Activated T-helper 1 cell treated with Interleukin-2 at 50 U/mL for 16 hours (primary cell): ENCODE measurements around the gene MTAP.

ENCODE experiments used
- DNase-seq: peaks from one replicate; pipeline ENCODE4 v3.0.0-alpha.2; 2020; ENCODE audit warnings: low read depth

Gene MTAP

DNA sequence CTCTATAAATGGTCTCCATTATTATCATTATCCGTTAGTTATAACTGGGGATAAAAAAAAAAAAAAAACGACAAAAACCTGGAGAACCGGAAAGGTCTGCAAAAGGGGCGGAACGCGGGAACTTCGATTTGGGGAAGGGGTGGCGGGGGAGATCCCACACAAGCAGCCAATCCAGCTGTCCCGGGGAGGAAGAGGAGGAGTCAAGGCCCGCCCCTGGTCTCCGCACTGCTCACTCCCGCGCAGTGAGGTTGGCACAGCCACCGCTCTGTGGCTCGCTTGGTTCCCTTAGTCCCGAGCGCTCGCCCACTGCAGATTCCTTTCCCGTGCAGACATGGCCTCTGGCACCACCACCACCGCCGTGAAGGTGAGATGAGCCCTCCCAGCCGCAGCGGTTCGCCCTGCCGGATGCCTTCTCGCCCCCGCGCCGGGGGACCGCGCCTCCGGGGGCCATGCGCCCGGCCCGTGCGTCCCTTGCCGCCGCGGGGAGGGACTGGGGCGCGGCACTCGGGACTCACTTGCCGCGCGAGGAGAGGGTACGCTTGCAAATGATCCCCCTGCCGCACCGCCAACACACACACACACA lies at the start of gene MTAP:
Gene MTAP, plus strand, starts transcription at position 219 of the 583 bp plus-strand sequence. Its CDS starts 113 bp downstream, at position 332.
- DNase-seq, result peak; percentile 49

DNA sequence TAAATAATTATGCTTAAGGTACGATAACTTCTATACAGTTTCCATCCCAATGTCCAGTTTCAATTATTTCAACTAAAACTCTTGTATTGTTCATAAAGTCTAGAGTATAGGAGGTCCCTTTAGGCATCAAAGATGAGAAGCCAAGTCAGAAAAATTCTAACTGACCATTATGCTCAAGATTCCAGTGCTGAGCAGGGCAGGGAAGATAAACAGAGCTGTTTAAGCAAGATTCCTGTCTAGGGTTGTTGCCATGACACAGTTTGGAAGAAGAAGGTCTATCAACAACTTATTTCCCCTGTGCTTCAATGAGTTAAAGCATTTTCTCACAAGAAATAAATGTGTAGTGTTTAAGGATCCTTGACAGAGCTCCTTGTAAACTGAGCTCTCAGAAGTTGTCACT lies 48.9 kb upstream of the MTAP start:
- DNase-seq, result no peak

DNA sequence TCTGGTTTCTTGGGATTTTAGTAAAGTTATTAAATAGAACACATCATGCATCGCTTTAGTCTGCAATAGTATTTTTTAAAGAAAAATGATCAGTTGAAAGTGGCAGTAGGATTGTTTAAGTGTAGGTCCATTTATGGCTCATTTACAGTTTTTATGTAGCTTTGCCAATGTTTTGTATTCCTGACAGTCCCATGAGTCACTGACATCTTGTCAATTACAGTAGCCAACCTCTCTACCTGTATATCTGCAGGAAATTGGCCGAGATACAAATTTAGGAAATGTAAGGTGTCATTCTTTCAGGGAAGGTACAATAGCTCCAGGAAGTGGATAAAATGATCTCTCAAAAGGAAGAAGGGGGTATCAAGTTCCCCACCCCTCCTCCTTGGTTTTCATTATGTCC lies 47.7 kb upstream of the MTAP start:
- DNase-seq, result no peak

DNA sequence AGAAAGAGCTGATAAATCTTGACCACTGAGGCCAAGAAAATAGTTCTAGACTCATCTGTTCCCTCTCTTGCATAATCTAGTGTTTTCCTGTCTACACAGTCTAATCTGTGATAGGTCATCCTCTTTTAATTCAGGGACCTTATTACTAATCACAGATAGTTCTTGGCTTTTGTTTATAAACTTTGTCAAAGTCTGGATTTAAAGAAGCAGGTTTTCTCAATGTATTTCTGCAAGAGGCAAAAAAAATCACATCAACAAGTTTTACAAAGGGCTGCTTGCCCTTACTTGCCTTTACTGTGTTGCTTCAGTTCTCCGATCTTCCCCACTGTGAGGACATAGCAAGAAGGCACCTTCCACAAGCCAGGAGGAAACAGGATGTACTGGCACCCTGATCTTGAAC lies 43.9 kb upstream of the MTAP start:
- DNase-seq, result no peak

DNA sequence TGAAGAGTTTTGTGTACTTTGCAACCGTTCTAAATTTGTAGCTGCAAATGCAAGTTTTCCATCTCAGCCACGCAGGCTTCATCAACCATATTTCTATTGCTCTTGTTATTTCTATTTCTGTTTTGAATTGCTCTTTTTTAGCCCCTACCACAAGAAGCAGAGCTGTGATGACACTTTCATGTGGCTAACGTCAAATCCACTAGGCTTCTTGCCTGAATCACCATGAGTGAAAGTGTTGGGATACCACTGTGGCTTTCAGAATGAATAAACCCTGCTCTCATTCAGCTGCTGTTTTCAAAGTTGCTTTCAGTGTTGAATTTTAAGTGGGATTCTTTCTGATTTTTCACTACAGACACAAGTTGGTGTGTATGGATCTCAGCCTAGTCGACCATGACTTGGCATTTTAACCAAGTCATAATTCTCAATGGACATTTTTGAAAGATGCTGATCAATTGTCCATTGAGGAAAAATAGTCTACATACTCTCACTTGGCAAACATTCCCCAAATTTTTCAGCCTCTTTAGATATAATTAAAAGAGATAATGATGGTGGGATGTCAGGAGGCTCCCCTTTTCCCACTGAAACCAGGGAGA lies 41.0 kb upstream of the MTAP start:
- no peak for DNase-seq

DNA sequence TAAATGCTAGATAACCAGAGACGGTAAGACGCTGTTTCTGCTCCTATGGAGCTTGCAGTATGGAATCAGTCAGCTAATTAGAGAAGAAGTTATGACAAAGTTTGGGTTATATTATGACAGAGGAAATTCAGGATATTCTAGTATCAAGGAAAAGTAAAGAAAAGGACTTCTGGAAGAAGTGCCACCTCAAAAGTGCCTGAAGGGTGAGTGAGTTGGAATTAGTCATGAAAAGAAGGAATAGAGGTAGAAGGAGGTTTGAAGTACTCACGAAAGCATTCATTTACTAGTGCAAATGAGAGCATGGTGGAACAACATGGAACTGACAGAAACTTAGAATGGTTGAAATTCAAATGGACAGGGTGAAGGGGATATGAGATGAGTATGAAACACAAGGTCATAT lies 40.4 kb upstream of the MTAP start:
- no peak for DNase-seq

DNA sequence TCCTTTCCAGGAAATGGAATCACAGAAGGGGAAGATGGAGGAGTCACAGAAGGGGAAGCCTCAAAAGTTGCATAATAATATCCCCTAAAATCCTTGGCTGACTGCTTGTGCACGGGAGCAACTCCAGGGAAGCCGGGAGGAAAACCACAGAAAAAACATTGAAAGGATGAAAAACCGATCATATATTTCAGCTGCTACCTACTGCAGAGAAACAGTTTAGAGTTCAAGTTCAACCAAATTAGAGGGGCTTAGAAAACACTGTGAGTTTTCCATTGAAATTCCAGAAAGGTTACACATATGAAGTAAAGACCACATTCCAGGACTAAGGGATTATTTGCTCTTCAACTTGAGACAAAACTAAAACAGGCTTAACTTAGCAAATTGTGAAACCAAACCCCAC lies 37.6 kb upstream of the MTAP start:
- no peak for DNase-seq

DNA sequence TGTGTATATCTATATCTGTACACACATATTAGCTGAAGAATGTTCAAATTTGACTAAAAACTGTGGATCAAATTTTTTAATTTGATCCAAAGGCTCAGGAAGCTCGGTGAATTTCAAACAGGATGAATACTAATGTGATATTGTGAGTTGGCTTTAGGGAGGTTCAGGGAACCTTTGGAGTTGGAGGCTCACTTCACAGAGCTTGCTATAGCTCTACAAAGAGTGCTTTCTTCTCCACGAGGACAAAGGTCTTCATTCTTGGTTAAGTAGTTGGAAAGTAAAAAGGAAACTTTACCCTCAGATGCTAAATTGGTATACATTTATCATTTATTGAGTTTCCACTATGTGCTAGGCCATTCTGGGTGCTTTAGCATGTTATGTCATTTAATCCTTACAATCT lies 36.3 kb upstream of the MTAP start:
- no peak for DNase-seq

DNA sequence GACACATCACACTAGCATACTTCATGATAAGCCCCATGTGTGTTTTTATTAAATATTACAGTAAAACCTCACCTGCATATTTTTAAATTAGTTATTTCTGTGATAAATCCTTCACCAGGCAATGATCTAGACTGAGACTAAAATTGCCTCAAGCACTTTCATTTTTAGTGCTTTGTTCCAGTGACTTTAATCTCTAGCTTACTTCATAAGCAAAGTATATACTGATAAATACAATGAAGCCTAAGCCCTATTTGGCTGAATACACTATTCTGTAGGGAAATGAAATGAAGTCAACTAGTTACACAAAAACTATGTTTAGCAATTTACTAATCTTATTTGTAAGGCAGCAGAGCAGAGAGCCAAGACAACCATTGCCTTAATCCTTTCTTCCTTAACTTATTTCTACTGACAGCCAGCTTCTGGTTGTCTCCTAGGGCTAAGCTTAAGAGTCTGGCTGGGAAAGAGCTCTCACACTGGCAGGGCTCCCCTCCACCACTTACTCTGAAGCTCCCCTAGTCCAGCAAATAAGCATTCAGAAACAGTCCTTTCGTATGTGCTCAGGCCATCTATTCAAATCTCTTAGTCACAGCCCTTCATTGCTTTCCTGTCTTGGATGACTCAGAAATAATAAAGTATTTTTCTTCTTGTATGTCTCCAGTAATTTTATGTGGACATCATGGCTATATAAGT lies 31.4 kb upstream of the MTAP start:
- DNase-seq, result no peak

DNA sequence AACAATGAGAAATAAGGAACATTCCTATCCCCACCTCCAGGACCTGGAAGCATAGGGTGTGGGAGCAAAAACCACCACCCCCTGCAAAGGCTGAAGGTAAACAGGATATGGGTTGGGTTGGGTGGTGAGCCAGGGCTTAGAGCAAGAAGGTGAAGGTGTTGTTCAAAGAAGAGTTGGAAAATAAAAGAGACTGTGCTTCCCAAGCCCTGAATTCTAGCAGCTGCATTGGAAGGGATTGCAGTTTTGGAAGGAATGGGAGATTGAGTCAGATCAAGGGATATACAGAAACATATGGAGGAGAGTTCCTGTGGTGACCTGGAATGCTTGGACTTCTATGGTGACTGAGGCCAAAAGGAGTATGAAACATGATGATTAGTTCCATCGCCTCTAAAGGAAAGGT lies 24.7 kb upstream of the MTAP start:
- no peak for DNase-seq

DNA sequence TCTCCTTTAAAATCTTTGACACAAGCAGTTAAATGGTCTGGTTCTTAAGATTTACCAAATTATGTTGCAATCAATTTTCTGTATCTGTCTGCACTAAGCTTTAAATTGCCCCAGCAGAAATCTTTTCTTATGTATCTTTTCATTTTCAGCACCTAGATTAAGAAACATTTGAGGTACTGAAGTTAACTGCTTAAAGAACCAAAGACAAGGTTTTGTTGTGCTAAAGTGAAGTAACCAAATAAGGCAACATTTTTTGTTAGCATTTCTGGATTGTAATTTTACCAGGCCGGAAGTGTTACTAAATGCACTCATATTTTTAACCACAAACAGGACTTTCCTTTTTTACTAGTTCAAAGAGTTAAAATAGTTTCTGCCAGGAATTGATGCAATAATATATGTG lies 24.1 kb upstream of the MTAP start:
- no peak for DNase-seq

DNA sequence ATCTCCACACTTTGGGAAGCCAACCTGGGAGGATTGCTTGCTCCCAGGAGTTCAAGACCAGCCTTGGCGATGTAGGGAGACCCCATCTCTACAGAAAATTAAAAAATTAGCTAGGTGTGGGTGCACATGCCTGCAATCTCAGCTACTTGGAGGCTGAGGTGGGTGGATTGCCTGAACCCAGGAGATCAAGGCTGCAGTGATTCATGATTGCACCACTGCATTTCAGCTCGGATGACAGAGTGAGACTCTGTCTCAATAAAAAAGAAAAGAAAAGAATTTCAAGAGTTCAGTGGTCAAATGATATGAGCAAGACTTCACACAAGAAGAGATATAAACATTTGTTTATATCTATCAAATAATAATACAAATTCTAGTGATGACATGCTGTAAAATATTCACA lies 23.0 kb upstream of the MTAP start:
- no peak for DNase-seq

DNA sequence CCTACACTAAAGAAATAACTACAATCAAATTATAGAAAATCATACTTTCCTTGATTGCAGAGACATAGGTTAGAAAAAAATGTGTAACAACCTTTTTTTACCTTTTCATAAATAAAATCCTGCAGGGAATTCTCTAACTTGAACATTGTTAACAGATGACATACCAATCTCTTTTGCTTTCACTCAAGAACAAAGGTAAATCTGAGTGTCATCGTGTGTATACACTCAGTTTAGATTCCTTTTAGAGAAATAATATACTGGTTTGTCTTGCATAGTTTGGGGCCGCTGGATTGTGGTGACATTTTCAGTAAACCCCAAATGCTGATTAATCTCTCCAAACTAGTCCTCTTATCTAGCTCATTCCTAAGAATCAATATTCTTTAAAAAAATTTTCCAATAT lies 20.8 kb upstream of the MTAP start:
- no peak for DNase-seq

DNA sequence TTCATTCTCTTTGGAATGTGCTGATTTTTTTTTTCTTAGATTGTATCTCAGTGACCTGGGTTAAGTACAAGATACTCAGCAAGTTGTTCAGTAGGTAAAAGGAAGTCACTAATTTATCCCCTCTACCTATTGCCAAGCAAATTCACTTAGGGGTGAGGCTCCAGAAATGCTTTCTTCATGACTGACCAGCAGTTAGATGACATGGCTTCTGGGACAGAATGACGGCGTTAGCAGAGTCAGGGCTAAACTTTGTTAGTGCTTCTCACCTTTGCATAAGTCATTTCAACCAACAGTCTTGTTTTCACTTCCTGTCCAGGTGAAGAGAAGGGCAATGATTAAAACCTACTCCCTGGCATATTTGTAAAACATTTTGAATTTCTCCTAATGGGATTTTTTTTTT lies 20.2 kb upstream of the MTAP start:
- DNase-seq, result no peak

DNA sequence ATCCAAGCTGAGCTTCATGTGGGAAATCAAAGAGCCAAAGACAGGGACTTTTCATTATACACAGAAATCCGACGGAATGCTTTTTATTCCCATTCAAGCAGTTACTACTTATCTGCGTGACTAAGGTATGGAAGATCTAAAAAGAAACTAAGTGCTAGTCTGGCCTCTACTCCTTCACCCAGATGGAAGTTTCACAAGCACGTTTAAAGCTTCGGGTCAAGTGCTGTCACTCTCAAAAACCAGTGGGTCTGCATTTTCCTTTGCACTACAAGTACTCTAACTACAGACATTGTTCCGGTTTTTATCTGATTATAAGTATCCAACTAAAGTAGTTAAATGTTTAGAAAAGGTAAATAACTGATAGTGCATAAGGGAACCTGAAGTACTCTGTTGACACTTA lies 13.7 kb upstream of the MTAP start:
- DNase-seq, result no peak

DNA sequence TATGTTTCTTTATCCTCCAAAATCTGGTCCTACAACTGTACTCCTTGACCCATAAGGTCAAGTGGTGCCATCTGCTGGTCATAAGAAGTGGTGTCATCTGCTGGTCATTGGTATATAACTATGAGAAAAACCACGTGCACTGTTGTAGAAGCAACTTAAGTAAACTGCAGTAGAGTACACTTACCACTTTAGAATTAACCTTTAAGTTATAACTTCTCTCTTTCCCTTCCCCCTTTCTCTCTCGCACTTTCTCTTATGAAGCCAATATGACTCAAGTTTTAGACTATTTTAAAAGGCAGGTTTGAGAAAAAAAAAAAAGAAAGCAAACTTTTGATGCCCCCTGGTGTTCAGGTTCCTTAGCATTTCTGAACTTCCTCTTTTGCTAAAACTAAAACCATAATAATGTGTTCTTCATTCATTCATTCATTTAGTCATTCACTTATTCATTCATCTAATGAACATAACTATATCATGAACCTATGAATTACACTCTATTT lies 12.8 kb upstream of the MTAP start:
- peak; percentile 21 for DNase-seq

DNA sequence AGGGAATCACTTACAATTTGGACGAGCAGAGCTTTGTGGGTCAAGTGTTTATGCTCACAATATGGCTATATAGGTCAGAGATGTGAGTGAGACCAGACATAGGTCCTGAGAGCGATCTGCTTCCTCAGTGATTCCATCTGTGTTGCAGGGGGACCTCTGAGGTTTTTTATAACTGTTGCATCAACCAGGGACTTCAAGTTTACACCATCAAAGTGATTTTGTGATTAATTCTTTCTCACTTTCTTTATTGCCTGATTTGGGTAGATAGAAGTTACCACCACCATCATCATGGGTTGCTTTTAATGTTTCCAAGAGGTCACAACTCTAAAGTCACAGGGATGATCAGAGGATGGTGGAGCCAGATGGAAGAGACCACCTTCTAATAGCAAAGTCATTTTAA lies 7.0 kb upstream of the MTAP start:
- DNase-seq, result no peak

DNA sequence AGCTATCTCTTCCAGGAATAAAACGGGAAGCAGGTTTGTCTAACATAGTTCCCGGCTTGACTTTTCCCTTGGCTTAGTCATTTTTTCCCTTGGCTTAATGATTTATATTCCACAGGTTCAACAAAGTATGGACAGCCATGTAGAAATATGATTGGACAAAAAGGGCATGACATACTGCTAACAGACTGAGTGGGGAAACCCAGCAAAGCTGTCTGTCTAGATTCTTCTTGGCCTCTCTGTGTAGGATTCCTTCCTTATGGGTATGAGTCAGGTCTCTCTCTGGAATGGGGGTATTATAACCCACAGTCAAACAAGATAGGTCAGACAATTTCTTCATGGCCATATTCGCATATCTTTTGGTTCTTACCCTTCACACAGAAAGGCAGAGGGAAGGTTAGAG lies 5.7 kb upstream of the MTAP start:
- DNase-seq, result no peak

DNA sequence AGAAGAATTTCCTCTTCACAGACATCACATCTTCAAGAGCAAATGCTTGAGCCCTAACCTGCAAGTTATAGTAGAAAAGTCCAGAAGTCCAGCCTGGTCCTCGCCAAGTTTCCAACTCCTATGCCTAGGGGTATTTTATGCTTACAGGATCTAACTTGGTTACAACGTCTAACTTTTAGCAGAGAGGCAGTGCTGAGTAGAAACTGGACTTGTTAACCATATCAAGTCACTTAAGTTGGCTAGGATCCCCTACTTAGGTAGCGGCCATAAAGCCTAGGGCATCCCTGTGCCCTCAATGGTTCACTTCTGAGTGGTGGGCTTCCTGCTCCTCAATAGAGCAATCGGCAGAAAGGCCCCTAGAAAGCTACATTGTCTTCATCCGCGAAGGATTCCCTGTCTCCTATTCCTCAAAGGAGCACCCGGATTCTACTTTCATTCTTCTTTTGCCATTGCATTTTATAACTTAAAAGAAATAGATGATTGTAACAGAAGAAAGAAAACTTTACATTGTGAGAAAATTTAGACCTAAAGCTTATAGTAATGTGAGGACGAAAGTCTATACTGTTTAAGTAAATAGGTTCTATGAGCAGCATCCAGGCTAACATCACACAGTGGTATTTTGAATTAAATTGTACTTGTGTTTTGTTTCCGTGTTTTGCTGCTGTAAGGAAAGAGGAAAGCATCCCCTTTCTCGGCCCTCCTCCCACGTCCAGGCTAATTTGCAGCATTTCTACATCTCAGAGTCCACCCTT lies 1.3 kb upstream of the MTAP start:
- no peak for DNase-seq

DNA sequence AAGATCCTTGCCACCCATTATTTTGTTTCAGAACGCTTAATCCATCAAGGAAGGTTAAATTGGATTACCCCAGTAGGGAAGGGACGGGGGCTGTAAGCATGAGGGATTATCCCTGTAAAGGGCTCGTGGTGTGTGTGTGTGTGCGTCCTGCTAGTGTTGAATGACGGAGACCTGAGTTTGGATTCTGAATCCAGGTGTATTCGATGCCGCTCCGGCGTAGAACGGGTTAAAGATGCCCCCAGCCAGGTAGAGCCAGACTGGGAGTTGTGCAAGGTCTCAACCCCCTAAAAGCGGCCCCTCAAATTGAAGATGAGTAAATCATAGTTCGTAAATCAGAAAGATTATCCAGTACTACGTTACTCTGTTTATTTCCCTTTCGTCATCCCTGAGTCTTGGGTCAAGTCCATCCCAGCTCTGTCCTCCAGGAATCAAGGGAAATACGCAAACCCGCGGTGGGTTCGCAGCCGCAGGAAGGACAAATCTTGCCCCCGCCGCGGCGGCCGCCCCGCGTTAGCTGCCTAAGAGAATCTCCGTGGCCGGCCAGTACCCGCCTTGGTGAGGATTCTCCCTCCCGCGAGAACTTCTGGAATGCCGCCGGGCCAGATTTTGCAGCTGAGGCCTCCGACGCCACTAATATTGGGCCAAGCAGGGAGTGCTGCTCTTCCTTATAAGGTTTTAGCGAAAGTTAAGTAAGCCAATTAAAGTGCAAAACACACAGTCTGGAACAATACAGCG lies 586 bp upstream of the MTAP start:
- DNase-seq, result no peak

DNA sequence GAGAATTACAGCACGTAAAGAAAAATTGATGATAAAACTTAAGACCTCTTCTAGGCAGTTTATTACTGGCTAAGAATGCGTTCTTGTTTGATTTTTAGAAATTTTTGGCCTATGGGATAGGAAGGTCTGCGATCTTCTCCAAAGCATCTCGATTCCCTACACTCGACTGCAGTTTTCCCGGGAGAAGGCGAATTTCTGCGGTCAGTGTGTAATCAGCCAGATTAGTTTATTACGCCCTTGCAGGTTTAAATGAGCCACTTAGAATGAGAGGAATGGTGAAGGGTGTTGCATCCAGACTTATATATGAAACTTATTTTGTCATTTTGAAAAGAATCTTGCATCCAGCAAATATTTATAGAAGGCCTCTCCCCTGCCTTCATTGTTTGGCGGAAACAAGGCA lies 1.2 kb downstream of the MTAP start:
- no peak for DNase-seq

DNA sequence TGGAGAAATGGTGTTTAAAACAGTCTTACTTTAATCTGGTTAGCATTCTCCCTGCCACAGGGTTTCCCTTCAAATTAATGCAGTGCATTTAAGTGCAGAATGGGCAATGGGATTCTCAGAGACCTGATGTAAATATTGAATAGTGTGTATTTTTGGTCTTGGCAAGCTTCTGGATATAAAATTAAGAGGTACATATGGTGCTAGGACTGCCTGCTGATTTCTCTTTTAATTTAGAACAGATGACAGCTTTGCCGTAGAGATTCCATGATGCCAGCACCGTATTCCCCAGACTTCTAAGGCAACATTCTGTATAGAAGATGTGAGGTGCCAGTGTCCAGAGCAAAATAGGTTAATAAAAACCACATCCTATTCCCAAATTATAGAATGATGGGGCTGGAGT lies 1.9 kb downstream of the MTAP start:
- no peak for DNase-seq
